Activated T-cell treated with anti-CD3 and anti-CD28 coated beads, Interleukin-2, amount 50 U/mL, for 24 hours (primary cell): ENCODE results near the gene SPON1.
"Not testable (repeated sequence)": the region's sequence is repeated elsewhere in the genome, so short reads cannot be mapped to it uniquely, and the experiment has no call there.

Source experiments
- DNase-seq: peaks from one replicate; pipeline ENCODE4 v3.0.0-alpha.2; 2020
- H3K27ac Mint-ChIP-seq: 2 replicates; pipeline ENCODE4 v1.8.0; 2020; ENCODE audit warnings: mild to moderate bottlenecking, mixed read lengths
- H3K27me3 Mint-ChIP-seq: 2 replicates; pipeline ENCODE4 v1.8.0; 2020; ENCODE audit warnings: mixed read lengths
- H3K36me3 Mint-ChIP-seq: 2 replicates; pipeline ENCODE4 v1.8.0; 2020; ENCODE audit warnings: low read depth, mixed read lengths
- H3K4me1 Mint-ChIP-seq: 2 replicates; pipeline ENCODE4 v1.8.0; 2020; ENCODE audit warnings: low read depth, mixed read lengths
- H3K4me3 Mint-ChIP-seq: 2 replicates; pipeline ENCODE4 v1.8.0; 2020; ENCODE audit warnings: mild to moderate bottlenecking, moderate library complexity, mixed read lengths
- H3K9me3 Mint-ChIP-seq: 2 replicates; pipeline ENCODE4 v1.8.0; 2020; ENCODE audit warnings: mixed read lengths

The SPON1 gene

GRCh38 chr11:14089690-14090462, 127.4 kb downstream of the SPON1 start:
- Mint-ChIP-seq H3K4me3 (no peak overlapping the region), H3K27me3 (no peaks in the 10 kb centered on the region), H3K27ac (no peak overlapping the region), H3K4me1 (peaks cover 25% of the 10 kb centered on the region), H3K36me3 (peaks cover 7% of the 10 kb centered on the region), H3K9me3 (peaks cover 3% of the 10 kb centered on the region)
- no peak for DNase-seq

- not testable (repeated sequence) for DNase-seq, H3K27ac Mint-ChIP-seq, H3K9me3 Mint-ChIP-seq, H3K27me3 Mint-ChIP-seq, H3K36me3 Mint-ChIP-seq
- Mint-ChIP-seq H3K4me1 (peaks cover 25% of the 10 kb centered on the region), H3K4me3 (peak overlapping the region; percentile 6)
Observed at GRCh38 chr11:14090631-14091030, 128.1 kb downstream of the SPON1 start.

GRCh38 chr11:14093065-14093464, 130.5 kb downstream of the SPON1 start:
- Mint-ChIP-seq H3K9me3 (peaks cover 3% of the 10 kb centered on the region), H3K36me3 (no peaks in the 10 kb centered on the region), H3K27ac (no peak overlapping the region), H3K27me3 (no peaks in the 10 kb centered on the region), H3K4me1 (peaks cover 25% of the 10 kb centered on the region), H3K4me3 (no peak overlapping the region)
- no peak for DNase-seq

- Mint-ChIP-seq H3K4me3 (no peak overlapping the region), H3K36me3 (no peaks in the 10 kb centered on the region), H3K27ac (no peak overlapping the region), H3K27me3 (no peaks in the 10 kb centered on the region), H3K9me3 (no peaks in the 10 kb centered on the region), H3K4me1 (peaks cover 14% of the 10 kb centered on the region)
- no peak for DNase-seq
Observed at GRCh38 chr11:14094481-14095037, 132.0 kb downstream of the SPON1 start.

GRCh38 chr11:14095882-14096281, 133.4 kb downstream of the SPON1 start:
- H3K9me3 Mint-ChIP-seq = no peaks in the 10 kb centered on the region
- no peak overlapping the region for H3K27ac Mint-ChIP-seq
- H3K4me1 Mint-ChIP-seq = peaks cover 6% of the 10 kb centered on the region
- H3K36me3 Mint-ChIP-seq = no peaks in the 10 kb centered on the region
- no peak overlapping the region for H3K4me3 Mint-ChIP-seq
- H3K27me3 Mint-ChIP-seq = no peaks in the 10 kb centered on the region
- DNase-seq = no peak

- H3K27me3 Mint-ChIP-seq = no peaks in the 10 kb centered on the region
- H3K9me3 Mint-ChIP-seq = no peaks in the 10 kb centered on the region
- H3K27ac Mint-ChIP-seq = no peak overlapping the region
- H3K4me3 Mint-ChIP-seq = no peak overlapping the region
- DNase-seq = no peak
- no peaks in the 10 kb centered on the region for H3K36me3 Mint-ChIP-seq
- H3K4me1 Mint-ChIP-seq = peaks cover 9% of the 10 kb centered on the region
Observed at GRCh38 chr11:14096606-14097005, 134.1 kb downstream of the SPON1 start.

GRCh38 chr11:14101388-14101787, 138.9 kb downstream of the SPON1 start:
- no peak for DNase-seq
- Mint-ChIP-seq H3K4me1 (peaks cover 30% of the 10 kb centered on the region), H3K9me3 (no peaks in the 10 kb centered on the region), H3K27me3 (no peaks in the 10 kb centered on the region), H3K36me3 (no peaks in the 10 kb centered on the region), H3K27ac (peak overlapping the region; percentile 80), H3K4me3 (no peak overlapping the region)

- no peak for DNase-seq
- Mint-ChIP-seq H3K4me3 (no peak overlapping the region), H3K27ac (no peak overlapping the region), H3K9me3 (no peaks in the 10 kb centered on the region), H3K4me1 (peaks cover 38% of the 10 kb centered on the region), H3K36me3 (no peaks in the 10 kb centered on the region), H3K27me3 (no peaks in the 10 kb centered on the region)
Observed at GRCh38 chr11:14102766-14103165, 140.2 kb downstream of the SPON1 start.

GRCh38 chr11:14105446-14105845, 142.9 kb downstream of the SPON1 start:
- H3K27me3 Mint-ChIP-seq = no peaks in the 10 kb centered on the region
- H3K36me3 Mint-ChIP-seq = no peaks in the 10 kb centered on the region
- H3K27ac Mint-ChIP-seq = no peak overlapping the region
- no peak overlapping the region for H3K4me3 Mint-ChIP-seq
- DNase-seq = no peak
- peaks cover 38% of the 10 kb centered on the region for H3K4me1 Mint-ChIP-seq
- H3K9me3 Mint-ChIP-seq = no peaks in the 10 kb centered on the region

- Mint-ChIP-seq H3K27me3 (no peaks in the 10 kb centered on the region), H3K27ac (no peak overlapping the region), H3K4me1 (peaks cover 34% of the 10 kb centered on the region), H3K36me3 (no peaks in the 10 kb centered on the region), H3K4me3 (no peak overlapping the region), H3K9me3 (no peaks in the 10 kb centered on the region)
- no peak for DNase-seq
Observed at GRCh38 chr11:14106303-14107049, 144.0 kb downstream of the SPON1 start.

- Mint-ChIP-seq H3K4me3 (no peak overlapping the region), H3K36me3 (no peaks in the 10 kb centered on the region), H3K9me3 (no peaks in the 10 kb centered on the region), H3K27ac (no peak overlapping the region), H3K27me3 (no peaks in the 10 kb centered on the region), H3K4me1 (peaks cover 28% of the 10 kb centered on the region)
- DNase-seq = no peak
Observed at GRCh38 chr11:14107050-14107430, 144.5 kb downstream of the SPON1 start.

GRCh38 chr11:14109742-14110141, 147.2 kb downstream of the SPON1 start:
- H3K27ac Mint-ChIP-seq = no peak overlapping the region
- DNase-seq = no peak
- H3K4me1 Mint-ChIP-seq = peaks cover 28% of the 10 kb centered on the region
- no peak overlapping the region for H3K4me3 Mint-ChIP-seq
- no peaks in the 10 kb centered on the region for H3K9me3 Mint-ChIP-seq
- no peaks in the 10 kb centered on the region for H3K36me3 Mint-ChIP-seq
- H3K27me3 Mint-ChIP-seq = no peaks in the 10 kb centered on the region

GRCh38 chr11:14110629-14111028, 148.1 kb downstream of the SPON1 start:
- Mint-ChIP-seq H3K36me3 (no peaks in the 10 kb centered on the region), H3K4me3 (no peak overlapping the region), H3K27ac (no peak overlapping the region)

GRCh38 chr11:14111496-14111895, 149.0 kb downstream of the SPON1 start:
- peaks cover 12% of the 10 kb centered on the region for H3K4me1 Mint-ChIP-seq
- no peak overlapping the region for H3K4me3 Mint-ChIP-seq
- DNase-seq = no peak
- H3K9me3 Mint-ChIP-seq = peaks cover 2% of the 10 kb centered on the region
- no peaks in the 10 kb centered on the region for H3K36me3 Mint-ChIP-seq
- no peaks in the 10 kb centered on the region for H3K27me3 Mint-ChIP-seq
- no peak overlapping the region for H3K27ac Mint-ChIP-seq

More at GRCh38 chr11:14110629-14111028, 148.1 kb downstream of the SPON1 start:
- DNase-seq = no peak
- no peaks in the 10 kb centered on the region for H3K9me3 Mint-ChIP-seq
- no peaks in the 10 kb centered on the region for H3K27me3 Mint-ChIP-seq
- peaks cover 21% of the 10 kb centered on the region for H3K4me1 Mint-ChIP-seq

GRCh38 chr11:14112721-14113120, 150.2 kb downstream of the SPON1 start:
- Mint-ChIP-seq H3K4me1 (peaks cover 5% of the 10 kb centered on the region), H3K27ac (no peak overlapping the region), H3K27me3 (no peaks in the 10 kb centered on the region), H3K9me3 (peaks cover 2% of the 10 kb centered on the region), H3K4me3 (no peak overlapping the region), H3K36me3 (no peaks in the 10 kb centered on the region)
- no peak for DNase-seq
